ENCODE measurements around the gene METRNL. TPM values are rescaled to one million over a fixed set of nuclear protein-coding genes. Genes with fewer than 3 reads are reported as not detected.
"Not testable (repeated sequence)": the region's sequence is repeated elsewhere in the genome, so short reads cannot be mapped to it uniquely, and the experiment has no call there.

Gene METRNL
- total and polyA plus RNA-seq, 12 donors: 39.0 to 134 (median 70.9) TPM

- Histone ChIP-seq H3K9me3 (peaks cover 0 to 17% (median 13%) of the 10 kb centered on the region in 11 donors), H3K36me3 (peaks cover 0 to 55% (median 4%) of the 10 kb centered on the region in 9 donors), H3K4me3 (no peak overlapping the region), H3K27ac (no peak overlapping the region), H3K27me3 (no peaks in the 10 kb centered on the region), H3K4me1 (no peaks in the 10 kb centered on the region)
- ATAC-seq (no peak), DNase-seq (no peak)
- intact Hi-C loops (cut with DNase I): loop anchor here in 1 of 10 donors (5.0 kb wide), 1 partner anchor 49 kb away; no protein-coding TSS in a partner anchor
- TF ChIP-seq, protein P1, sequence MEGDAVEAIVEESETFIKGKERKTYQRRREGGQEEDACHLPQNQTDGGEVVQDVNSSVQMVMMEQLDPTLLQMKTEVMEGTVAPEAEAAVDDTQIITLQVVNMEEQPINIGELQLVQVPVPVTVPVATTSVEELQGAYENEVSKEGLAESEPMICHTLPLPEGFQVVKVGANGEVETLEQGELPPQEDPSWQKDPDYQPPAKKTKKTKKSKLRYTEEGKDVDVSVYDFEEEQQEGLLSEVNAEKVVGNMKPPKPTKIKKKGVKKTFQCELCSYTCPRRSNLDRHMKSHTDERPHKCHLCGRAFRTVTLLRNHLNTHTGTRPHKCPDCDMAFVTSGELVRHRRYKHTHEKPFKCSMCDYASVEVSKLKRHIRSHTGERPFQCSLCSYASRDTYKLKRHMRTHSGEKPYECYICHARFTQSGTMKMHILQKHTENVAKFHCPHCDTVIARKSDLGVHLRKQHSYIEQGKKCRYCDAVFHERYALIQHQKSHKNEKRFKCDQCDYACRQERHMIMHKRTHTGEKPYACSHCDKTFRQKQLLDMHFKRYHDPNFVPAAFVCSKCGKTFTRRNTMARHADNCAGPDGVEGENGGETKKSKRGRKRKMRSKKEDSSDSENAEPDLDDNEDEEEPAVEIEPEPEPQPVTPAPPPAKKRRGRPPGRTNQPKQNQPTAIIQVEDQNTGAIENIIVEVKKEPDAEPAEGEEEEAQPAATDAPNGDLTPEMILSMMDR (IDR thresholded peaks at IDR 0.05): no peak
- WGBS, 2 donors: 92 to 96% methylated on average over 7 of the region's 7 CpGs
Observed at GRCh38 chr17:83036666-83037065, 42.7 kb upstream of the METRNL start.

DNA sequence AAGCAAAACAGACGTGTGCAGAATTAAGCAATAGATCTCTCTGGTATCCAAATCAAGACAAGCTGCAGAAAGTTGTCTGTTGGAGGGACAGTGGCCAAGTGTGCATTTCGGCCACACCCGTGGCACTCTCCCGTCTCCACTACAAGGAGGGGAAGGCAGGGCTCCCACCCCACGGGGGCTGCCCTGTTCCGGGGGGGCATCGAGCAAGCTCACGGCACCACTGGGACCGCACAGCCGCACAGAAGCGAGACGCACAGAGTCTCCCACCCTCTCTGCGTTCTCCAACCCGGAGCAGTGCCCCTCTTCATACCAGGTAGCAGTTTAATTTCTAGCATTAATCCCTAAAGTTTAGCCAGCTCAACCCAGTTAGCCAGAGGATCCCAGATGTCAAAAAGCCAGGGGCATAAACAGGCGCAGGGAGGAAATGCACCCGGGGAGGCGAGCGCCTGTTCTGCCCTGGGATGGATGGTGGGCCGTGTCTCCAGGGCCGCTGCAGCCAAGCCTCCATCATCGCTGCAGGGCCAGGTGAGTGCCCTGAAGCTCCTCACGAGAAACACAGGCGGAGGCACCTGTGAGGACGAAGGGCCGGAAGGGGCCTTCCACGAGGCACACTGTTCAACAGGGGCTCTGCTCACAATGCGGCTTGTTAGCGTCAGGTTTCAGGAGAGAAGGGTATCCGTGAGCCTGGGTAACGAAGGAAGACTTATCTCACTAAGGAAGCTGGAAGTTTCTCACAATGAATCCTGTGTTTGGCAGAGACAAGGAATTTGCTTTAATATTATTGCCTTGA, 42.1 kb upstream of the METRNL start:
- H3K27ac ChIP-seq: no peak overlapping the region
- TF ChIP-seq, protein P1 (IDR thresholded peaks at IDR 0.05): no peak
- no peaks in the 10 kb centered on the region for H3K4me1 ChIP-seq
- no peak for DNase-seq
- WGBS, 2 donors: 92 to 94% methylated on average over 30 of the region's 30 CpGs
- ATAC-seq: no peak
- no peak overlapping the region for H3K4me3 ChIP-seq
- H3K9me3 ChIP-seq: peaks cover 0 to 23% (median 19%) of the 10 kb centered on the region in 11 donors
- intact Hi-C loops (cut with DNase I): loop anchor here in 1 of 10 donors (5.0 kb wide), 1 partner anchor 50 kb away; no protein-coding TSS in a partner anchor
- no peaks in the 10 kb centered on the region for H3K27me3 ChIP-seq
- H3K36me3 ChIP-seq: peaks cover 0 to 60% (median 7%) of the 10 kb centered on the region in 9 donors

DNA sequence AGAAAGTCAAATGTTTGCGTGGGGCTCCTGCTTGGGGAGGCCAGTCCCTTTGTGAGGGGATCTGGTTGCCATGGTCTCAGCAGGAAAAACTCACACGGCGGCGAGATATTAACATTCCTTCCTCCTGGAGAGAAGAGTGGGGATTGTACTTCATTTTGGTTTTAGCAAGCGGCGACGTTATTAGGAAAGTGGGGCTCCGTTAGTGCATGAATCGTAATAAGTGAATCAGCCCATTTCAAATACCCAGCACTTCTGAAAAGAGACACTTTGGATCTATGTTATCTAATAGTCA, 41.6 kb upstream of the METRNL start:
- TF ChIP-seq, protein P1 (IDR thresholded peaks at IDR 0.05): no peak
- H3K27ac ChIP-seq: no peak overlapping the region
- intact Hi-C loops (cut with DNase I): loop anchor here in 1 of 10 donors (5.0 kb wide), 1 partner anchor 51 kb away; no protein-coding TSS in a partner anchor
- peaks cover 0 to 29% (median 24%) of the 10 kb centered on the region in 11 donors for H3K9me3 ChIP-seq
- no peaks in the 10 kb centered on the region for H3K27me3 ChIP-seq
- no peak for ATAC-seq
- no peak for DNase-seq
- WGBS, 2 donors: 88 to 90% methylated on average over 9 of the region's 9 CpGs
- H3K4me3 ChIP-seq: no peak overlapping the region
- peaks cover 0 to 60% (median 10%) of the 10 kb centered on the region in 9 donors for H3K36me3 ChIP-seq
- H3K4me1 ChIP-seq: no peaks in the 10 kb centered on the region

DNA sequence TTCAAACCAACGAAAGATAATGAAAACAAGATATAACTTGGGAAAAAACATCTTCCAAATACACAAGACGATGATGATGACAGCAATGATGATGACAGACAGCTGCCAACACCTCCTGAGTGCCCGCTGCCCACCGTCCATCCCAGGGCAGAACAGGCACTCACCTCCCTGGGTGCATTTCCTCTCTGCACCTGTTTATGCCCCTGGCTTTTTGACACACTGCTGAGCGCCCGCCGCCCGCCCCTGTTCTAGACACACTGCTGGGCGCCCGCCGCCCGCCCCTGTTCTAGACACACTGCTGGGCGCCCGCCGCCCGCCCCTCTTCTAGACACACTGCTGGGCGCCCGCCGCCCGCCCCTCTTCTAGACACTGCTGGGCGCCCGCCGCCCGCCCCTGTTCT, 40.4 kb upstream of the METRNL start:
- not testable (repeated sequence) for ATAC-seq, H3K4me3 ChIP-seq, H3K4me1 ChIP-seq, H3K27ac ChIP-seq, H3K27me3 ChIP-seq, DNase-seq
- Histone ChIP-seq H3K9me3 (peaks cover 0 to 32% (median 25%) of the 10 kb centered on the region in 11 donors), H3K36me3 (peaks cover 0 to 57% (median 10%) of the 10 kb centered on the region in 9 donors)
- intact Hi-C loops (cut with DNase I): loop anchor here in 1 of 10 donors (5.0 kb wide), 1 partner anchor 52 kb away; no protein-coding TSS in a partner anchor
- WGBS, 2 donors: 97 to 98% methylated on average over 12 of the region's 24 CpGs

DNA sequence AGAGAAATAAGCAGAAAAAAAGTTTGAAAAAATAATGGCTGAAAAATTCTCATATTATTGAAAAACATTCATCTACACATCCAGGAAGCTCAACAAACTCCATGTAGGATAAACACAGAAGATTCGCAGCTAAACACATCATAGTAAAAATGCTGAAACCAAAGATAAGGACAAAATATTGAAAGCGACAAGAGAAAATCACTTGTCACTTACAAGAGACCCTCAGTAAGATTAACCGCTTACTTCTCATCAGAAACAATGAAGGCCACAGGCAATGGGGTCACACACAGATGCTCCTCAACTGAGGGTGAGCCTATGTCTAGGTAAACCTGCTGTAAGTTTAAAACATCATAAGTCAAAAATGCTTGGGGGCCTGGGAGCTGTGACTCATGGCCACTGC, 38.1 kb upstream of the METRNL start:
- Histone ChIP-seq H3K36me3 (peaks cover 0 to 54% (median 10%) of the 10 kb centered on the region in 9 donors), H3K4me3 (no peak overlapping the region), H3K4me1 (no peaks in the 10 kb centered on the region), H3K9me3 (peaks cover 0 to 32% (median 25%) of the 10 kb centered on the region in 11 donors), H3K27ac (no peak overlapping the region), H3K27me3 (no peaks in the 10 kb centered on the region)
- intact Hi-C loops (cut with DNase I): loop anchor here in 1 of 10 donors (5.0 kb wide), 1 partner anchor 49 kb away; no protein-coding TSS in a partner anchor
- DNase-seq (no peak), ATAC-seq (no peak)
- TF ChIP-seq, protein P1 (IDR thresholded peaks at IDR 0.05): no peak
- 98 to 100% methylated on average over 3 of the region's 3 CpGs for WGBS, 2 donors

All from heart right ventricle (tissue), 16 donors.